GM18499 (cell line): Measurements from ENCODE around the gene CLRN3.

Experiments
- ATAC-seq: cut with Tn5 transposase; IDR thresholded peaks from one replicate; pipeline ENCODE4 v1.9.1; 2021; ENCODE audit warnings: moderate number of reproducible peaks; ENCODE audit not compliant: insufficient read depth, unreplicated experiment

The CLRN3 gene, protein sequence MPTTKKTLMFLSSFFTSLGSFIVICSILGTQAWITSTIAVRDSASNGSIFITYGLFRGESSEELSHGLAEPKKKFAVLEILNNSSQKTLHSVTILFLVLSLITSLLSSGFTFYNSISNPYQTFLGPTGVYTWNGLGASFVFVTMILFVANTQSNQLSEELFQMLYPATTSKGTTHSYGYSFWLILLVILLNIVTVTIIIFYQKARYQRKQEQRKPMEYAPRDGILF

DNA sequence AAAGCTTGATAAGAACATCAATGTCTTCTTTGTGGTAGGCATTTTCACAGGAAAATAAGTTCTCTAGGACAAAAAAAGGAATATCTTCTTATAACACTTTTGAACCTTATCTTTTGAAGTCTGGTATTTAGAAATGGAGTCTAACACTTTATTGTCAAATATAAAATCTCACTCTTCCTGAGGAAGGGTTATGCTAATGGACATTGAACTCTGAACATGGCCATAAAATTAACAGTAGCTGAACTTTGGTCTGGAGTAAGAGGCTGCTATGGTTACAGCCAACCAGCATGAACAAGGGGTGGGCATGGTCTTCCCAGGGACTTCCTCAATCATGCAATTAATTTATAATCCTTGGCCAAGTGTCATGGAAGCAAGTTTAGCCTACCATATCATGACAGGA, at the start of gene CLRN3:
Gene CLRN3 (minus strand): TSS at position 199 of the 400 bp plus-strand sequence. CDS start 157 bp downstream, at position 42.
- ATAC-seq, result no peak

DNA sequence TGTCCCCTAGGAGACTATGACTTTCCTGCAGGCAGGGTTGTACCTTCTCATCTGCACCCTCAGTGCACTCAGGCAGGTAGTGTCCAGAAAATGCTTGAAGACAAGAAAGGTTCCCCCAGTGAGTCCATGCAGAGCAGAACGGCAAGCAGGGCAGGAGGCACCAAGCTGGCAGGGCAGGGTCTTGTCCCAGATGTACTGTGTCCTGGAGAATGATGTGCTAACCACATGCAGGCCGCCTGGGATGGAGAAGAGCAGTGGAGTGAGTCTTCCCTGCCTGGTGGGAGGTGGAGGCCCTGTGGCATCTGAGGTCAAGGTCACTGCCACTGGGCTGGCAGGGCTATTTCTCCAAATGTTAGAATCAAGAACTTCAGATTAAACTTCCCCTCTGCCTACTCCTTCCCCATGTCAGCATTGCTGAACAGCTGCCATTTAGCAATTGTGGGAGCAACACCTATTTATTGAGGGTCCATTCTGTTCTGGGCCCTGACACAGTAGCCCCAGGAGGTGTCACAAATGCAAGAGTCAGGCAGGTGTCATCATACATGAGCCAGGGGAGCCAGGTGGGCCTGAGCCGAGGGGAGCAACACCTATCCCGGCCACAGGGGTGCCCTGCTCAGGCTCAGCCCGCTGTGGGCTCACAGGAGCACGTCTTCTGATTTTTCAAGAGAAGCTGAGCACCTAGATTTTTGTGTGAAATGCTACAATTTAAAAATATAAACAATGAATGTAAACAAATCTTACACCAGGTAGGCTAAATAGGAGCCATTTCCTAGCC, 48.3 kb upstream of the CLRN3 start:
- no peak for ATAC-seq

DNA sequence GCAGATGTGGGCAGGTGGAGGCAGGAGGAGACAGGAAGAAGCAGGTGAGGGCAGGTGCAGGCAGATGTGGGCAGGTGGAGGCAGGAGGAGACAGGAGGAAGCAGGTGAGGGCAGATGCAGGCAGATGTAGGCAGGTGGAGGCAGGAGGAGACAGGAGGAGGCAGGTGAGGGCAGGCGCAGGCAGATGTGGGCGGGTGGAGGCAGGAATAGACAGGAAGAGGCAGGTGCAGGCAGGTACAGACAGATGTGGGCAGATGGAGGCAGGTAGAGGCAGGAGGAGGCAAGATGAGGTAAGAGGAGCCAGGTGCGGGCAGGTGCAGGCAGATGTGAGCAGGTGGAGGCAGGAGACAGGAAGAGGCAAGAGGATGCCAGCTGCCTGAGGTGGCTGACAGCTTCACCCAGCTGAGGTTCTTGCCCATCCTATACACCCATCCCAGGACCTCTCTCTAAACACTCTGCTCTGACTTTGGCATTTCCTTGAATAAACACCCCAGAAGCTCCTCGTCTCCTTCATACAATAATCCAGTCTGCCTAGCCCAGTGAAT, 47.1 kb upstream of the CLRN3 start:
- no peak for ATAC-seq

DNA sequence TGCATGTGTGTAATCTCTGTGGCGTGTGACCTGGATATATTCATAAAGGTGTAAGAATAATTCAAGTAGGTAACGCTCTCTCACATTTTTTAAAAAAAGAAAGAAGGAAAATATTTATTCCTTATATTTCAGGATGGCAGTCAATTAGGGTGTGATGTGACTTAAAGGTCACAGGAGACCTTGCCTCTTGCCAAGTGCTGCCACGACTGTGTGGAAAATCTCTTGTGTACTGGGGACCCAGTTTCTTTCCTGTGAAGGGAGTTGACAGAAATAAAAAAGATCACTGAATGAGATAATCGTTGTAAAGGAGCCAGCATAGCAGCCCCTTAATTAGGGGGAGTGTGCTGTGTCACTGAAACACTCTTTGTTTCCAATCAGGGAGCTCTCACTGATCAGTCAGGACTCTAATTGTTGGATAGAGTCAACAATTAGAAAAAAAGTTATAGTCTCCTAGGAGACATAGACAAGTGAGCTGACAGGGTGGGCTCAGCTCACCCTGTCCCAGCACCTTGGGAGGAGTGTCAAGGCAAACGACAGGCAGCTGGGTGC, 45.2 kb upstream of the CLRN3 start:
- no peak for ATAC-seq

DNA sequence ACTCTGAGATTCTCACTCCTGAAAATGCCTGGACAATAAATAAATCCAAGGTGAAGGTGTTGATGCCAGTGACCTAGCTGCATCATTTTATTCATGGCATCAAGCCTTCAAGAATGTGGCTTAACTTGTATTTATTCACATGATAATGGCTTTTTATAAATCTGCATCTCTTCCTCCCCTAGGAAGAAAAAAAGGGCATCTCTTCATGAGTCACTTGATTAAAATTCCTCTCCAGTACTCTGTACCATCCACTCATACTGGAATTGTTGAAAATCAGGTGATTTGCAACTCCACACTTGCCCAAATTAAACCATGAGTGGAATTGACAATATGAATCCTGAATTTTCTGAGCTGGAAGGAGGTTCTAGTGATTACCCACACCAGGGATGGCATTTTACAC, 44.3 kb upstream of the CLRN3 start:
- no peak for ATAC-seq

DNA sequence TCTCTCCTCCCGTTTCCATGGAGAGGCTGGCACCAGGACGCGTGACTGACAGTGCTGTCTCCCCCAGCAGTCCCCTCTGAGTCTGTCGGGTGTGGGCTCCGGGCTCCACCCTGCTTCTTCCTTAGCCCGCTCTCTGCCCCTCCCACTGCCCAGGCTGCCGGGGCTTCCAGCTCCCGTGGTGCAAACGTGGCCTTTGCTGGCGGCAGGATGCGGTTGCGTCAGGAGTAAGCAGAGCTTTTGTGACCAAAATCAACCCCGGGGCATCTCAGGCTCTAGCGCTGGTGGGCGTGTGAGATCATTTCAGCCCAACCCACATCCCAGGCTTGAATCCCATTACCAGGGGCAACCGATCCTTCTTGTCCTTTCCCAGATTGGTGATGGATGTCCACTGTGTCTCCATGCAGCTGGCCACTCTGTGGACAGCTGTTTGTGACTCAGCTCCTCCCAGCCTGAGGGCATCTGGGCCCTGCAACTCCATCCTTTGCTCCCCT, 42.4 kb upstream of the CLRN3 start:
- ATAC-seq, result no peak

DNA sequence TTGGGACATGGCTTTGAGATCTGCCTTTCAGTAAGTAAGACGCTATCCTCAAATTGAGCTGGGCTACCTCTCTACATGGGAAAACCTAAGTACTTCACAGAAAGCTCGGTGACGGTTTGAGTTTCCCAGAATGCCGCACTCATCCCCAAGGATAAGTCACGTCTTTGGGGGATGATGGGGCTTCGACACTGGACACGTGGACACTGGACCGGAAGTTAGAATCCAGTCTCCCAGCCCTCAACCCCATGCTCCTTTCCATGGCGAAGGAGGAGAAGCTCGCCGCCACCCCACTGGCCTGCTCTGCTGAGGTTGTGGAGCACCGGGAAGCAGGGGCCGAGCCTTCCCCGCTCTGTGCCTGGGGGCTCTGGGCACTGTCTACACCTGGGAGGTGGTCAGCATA, 41.6 kb upstream of the CLRN3 start:
- no peak for ATAC-seq

DNA sequence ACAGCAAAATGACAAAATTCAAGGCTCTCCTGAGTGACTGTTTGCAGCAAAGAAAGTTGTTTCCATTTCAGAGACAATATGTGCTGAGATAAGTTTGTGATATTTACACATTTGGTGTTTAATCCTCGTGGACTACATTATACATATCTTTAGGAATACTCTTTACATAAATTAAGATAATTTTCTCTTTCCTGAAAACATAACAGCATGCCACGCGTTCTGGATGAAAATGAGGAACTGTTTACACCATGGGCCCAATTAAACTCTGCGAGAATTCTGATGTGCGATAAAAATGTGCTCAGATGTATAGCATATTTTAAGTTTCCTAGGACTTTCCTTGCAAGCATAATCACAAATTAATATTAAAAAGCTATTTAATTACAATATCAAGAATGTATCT, 40.5 kb upstream of the CLRN3 start:
- ATAC-seq, result no peak

DNA sequence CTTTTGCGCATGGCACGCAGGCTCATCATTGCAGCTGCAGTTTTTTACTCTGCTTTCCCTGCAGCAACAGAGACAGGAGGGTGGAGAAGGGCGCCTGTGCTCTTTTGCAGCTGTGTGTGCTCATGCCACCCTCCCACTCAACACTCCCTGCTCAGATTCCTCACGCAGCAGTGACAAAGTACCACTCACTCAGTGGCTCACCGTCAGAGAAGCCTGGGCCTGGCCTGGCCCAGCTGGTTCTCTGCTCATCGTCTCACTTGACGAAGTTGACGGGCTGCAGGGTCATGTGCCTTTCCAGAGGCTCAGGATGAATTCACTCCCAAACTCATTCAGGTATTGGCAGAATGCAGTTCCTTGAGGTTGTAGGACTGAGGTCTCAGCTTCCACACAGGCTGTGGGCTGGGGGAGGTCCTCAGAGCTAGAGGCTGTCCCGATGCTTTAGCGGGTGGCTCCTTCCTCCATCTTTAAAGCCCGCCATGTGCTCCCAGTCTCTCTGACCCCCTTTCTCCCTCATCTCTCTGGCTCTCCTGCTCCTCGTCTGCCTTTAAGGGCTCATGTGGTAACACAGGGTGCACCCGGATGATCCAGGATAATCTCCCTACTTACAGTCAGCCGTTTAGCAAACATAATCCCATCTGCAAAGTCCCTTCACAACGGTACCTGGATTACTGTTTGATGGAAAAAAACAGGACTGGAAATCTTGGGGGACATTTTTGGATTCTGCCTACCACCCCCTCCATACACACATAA, 40.0 kb upstream of the CLRN3 start:
- ATAC-seq, result no peak

DNA sequence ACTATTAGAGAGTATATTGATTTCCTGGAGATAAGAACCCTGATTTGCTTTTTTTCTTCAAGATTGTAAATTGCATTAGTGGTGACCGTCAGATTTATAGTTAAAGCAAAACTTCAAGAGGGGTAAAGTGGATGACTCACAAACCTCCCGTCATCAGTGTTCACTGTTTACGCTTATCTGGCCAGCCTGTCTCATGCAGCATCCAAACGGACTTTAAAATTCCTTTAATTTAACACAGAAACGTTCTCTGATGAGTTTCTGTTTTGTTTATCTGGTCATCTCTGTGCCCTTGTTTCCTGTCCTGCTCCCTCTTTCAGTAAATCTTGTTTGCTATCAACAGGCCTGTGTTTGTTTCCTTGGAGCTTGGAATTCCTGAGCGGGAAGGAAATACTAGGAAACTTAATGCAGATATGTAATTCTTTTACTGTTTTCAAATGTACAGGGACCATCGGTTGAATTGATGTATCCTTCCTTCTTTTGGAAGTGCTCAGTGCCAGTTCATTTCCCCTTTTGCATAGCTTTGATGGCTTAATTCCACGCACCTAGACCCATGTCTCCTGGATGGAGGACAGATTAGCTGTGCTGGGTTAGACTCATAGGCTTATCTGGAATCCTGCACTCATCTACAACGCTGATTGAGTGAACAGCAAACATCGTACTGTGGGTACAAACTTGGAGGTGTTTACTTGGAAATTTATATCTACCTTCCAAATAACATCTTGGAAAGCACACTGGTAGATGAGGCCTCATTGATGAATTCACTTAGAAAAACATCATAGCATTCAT, 35.5 kb upstream of the CLRN3 start:
- no peak for ATAC-seq

DNA sequence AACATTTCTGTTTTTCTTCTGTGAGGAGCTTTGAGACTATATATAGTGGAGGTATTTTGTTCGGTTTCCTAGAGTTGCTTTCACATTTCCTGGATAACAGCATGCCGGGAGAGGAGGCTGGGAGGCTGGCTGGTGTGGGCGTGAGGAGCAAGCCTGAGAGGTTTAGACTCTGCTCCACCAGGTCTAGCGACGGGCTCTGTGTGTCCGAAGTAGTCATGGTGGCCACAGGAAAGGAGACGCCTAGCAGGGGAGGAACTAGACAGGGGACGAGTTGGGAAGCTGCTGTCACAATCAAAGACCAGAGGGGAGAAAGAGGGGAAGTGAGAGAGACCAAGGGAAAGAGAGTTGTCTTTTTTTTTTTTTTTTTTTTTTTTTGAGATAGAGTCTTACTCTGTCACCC, 33.7 kb upstream of the CLRN3 start:
- ATAC-seq, result no peak

DNA sequence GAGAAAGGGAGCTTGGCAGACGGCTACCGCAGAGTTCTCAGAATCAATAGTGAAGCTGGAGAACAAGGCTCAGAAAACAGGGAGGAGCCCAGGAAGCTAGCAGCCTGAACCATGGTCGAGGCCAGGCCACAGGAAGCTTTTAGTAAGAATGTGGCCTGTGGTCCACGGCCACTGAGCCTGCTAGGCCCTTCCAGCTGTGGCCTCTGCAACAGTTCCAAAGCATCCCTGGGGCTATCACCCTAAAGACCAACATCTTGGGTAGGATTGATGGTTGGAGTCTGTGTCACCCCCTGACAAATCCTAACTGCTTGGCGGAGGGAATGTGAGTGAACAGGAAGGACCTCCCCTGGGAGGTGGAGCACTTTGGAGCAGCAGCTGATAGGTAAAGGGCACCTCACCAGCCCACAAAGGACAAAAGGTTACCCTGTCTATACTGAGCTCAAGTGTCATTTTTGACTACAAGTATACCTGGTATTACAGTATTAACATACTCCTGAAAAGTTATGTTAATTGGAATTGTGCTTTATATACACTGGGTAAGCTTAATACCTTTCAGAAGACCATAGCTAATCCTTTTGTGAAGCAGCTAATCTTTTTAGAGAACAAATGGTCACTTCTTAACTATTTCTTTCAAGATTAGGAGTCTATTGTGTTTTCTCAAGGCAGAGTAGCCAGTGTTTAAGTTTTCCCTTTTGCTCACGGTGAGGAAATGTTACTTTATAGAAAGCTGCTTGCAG, 32.9 kb upstream of the CLRN3 start:
- no peak for ATAC-seq

DNA sequence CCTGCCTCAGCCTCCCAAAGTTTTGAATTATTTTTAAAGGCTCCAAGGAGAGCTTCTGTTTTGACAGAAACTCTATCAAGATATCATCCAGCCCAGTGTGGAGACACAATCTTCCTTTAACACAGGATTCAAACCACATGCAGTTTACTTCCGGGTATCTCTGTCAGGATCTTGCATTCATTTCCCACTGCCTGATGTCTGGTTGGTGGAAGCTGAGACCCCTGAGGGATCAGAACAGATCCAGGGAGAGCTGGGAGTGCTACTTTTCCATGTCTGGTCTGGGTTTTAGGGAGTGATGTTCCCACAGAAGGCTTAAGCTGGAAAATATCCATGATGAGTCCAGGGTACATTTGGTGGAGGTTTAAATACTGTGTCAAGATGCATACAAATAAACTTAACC, 30.9 kb upstream of the CLRN3 start:
- ATAC-seq, result no peak

DNA sequence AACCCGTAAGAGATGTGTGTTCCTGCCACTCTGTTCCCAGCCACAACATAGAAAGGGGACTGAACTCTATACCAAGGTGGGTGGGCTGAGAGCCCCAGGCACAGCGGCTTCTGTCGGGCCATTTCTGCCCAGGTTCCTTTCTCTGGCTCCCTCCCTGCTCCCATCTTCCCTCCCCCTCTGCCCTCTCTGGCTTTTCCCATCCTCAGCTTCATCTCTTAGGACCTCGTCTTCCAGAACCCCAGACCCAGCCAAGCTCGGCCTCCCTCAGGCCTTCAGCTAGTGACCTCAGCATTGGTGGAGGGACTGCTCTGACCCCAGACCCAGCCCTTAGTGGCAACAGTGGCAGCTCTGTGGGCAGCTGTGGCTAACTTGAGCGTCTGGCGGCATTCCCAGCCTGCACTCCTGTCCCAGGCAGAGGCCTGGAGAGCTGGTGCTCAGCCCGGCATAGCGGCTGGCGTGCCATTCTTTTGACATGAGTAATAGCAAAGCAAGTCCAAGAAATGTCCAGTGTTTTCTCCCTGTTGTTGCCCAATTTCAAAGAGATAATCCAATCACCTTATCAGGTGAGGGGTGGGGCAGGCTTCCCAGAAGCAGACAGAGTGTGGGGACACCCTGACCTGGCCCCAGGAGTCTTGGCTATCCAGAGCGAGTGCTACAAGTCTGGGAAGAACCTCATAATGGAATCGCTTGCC, 30.1 kb upstream of the CLRN3 start:
- no peak for ATAC-seq

DNA sequence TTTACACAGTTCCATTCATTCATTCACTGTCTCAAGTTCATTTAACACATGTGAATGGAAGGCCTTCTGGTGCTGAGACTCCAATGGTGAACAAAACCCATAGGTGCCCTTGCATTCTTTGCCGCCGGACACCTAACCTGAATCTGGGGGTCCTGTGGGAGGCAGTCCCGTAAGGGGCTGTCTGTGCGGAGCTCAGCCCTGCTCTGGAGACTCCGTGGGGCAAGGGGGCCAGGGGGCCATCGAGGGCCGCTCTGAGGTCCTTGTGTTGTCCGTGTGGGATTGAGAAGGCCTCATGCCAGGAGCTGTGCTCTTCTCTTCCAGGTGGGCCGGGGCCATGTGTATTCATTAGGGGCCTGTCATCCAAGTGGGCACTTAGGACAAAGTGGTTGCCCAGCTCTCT, 29.5 kb upstream of the CLRN3 start:
- no peak for ATAC-seq

DNA sequence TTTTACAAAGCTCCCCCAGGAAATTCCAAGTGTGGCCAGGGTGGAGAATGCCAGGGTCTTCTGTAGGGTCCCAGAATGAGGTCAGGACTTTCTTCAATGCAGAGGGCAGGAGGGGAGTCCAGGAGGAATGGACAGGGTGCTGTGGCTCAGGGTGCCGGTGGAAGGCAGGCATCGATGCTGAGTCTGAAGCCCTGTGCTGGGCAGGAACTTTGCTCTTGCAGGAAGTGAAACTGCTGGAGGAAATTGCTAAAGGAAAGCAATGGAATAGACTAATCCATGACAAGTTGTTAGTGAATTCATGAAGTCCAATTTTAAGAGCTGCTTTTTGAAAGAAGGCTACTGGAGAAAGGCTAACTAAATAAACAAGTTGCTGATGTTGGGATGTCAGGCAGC, 29.0 kb upstream of the CLRN3 start:
- no peak for ATAC-seq

DNA sequence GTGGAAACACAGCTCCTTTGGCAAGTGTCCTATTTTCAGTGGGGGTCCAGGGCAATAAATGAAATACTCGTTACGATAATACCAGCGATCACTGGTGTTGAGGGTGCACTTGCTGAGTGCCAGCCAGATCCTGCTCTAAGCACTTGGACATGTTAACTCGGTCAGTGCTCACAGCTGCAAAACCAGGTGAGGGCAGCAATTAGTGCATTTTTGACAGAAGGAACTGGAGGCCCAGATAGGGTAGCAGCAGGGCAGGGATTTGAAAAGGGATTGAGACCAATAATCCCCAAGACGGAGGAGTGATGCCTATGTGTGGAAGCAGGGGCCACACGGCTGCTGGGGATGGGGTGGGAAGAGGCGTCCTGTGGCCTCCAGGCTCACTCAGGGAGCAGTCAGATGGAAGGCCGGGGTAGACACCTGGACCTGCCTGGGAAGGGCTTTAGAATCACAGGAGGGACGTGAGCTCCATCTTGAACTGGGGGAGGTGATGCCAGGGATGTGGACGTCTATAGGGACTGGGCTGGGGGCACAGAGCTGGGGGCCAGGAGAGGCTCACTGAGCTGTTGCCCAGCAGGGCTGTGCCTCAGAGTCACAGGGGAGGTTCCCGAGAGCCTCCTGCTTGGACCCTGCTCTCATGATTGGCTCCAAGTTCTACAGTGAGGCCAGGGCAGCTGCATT, 28.5 kb upstream of the CLRN3 start:
- no peak for ATAC-seq
